T-helper 2 cell (primary cell): ENCODE measurements around the gene LPAR5.

Experiments
- DNase-seq, 5 experiments: peaks; one replicate each; pipeline versions ENCODE4 v3.0.0 to v3.0.0-alpha.2; 2012 to 2022

The LPAR5 gene

GRCh38 chr12:6638305-6638704 lies 2.5 kb upstream of the LPAR5 start:
- no peak for DNase-seq

GRCh38 chr12:6635375-6635855 lies 344 bp downstream of the LPAR5 start:
- DNase-seq, result peak in 2 of 5 experiments; percentile 16 to 84

GRCh38 chr12:6632026-6632983 lies 3.5 kb downstream of the LPAR5 start:
- peak in 3 of 5 experiments; percentile 28 to 86 (median 56) for DNase-seq

- peak in 2 of 5 experiments; percentile 50 to 59 for DNase-seq
Measured at GRCh38 chr12:6631549-6631961, 4.2 kb downstream of the LPAR5 start.

- DNase-seq, result no peak
Measured at GRCh38 chr12:6630736-6631135, 5.0 kb downstream of the LPAR5 start.

- DNase-seq, result peak in 3 of 5 experiments; percentile 40 to 84 (median 45)
Measured at GRCh38 chr12:6627616-6628015, 8.1 kb downstream of the LPAR5 start.

- DNase-seq, result peak in 1 of 5 experiments; percentile 49
Measured at GRCh38 chr12:6626654-6627283, 9.0 kb downstream of the LPAR5 start.

- no peak for DNase-seq
Measured at GRCh38 chr12:6620885-6621274, 14.9 kb downstream of the LPAR5 start.

- DNase-seq, result peak in 2 of 5 experiments; percentile 29 to 70
Measured at GRCh38 chr12:6620137-6620884, 15.4 kb downstream of the LPAR5 start.

- DNase-seq, result no peak
Measured at GRCh38 chr12:6618483-6619225, 17.1 kb downstream of the LPAR5 start.

GRCh38 chr12:6615802-6616201 lies 20.0 kb downstream of the LPAR5 start:
- no peak for DNase-seq

- no peak for DNase-seq
Measured at GRCh38 chr12:6614513-6615172, 21.1 kb downstream of the LPAR5 start.

- peak in 2 of 5 experiments; percentile 65 to 82 for DNase-seq
Measured at GRCh38 chr12:6613776-6614512, 21.8 kb downstream of the LPAR5 start.

GRCh38 chr12:6613015-6613775 lies 22.6 kb downstream of the LPAR5 start:
- DNase-seq, result peak in 2 of 5 experiments; percentile 47 to 77

- no peak for DNase-seq
Measured at GRCh38 chr12:6612652-6613014, 23.1 kb downstream of the LPAR5 start.

GRCh38 chr12:6612247-6612646 lies 23.5 kb downstream of the LPAR5 start:
- peak in 1 of 5 experiments; percentile 43 for DNase-seq

GRCh38 chr12:6608592-6609281 lies 27.0 kb downstream of the LPAR5 start:
- peak in 1 of 5 experiments; percentile 16 for DNase-seq

- peak in 4 of 5 experiments; percentile 48 to 93 (median 72) for DNase-seq
Measured at GRCh38 chr12:6607751-6608591, 27.8 kb downstream of the LPAR5 start.
